ENCODE measurements around the gene SLC6A5. TPM values are rescaled to one million over a fixed set of nuclear protein-coding genes. Genes with fewer than 3 reads are reported as not detected.

SLC6A5 gene
- total and polyA plus RNA-seq, 2 of the 4 experiments (the other 2 are of a cell fraction): not detected

GRCh38 chr11:20612416-20612815 lies 13.0 kb downstream of the SLC6A5 start:
- H2AFZ ChIP-seq (replicated peaks; ENCODE audit: low read length, poor library complexity): no peak overlapping the region
- dilution Hi-C loops (cut with HindIII; ENCODE audit: low sequenced_read_pairs, unreplicated experiment): no loop called here
- H3K79me1 ChIP-seq (ENCODE audit: low read depth in 1 of 2, low read length in 2 of 2): no peaks in the 10 kb centered on the region
- peaks cover 2% of the 10 kb centered on the region; the same call in 1 of the 2 replicates for H3K27me3 ChIP-seq (ENCODE audit: control insufficient read depth, insufficient read depth, low read length)
- no TSS peak for BruUV-seq (replicated peaks)
- H4K5ac ChIP-seq (ENCODE audit: low read depth, low read length): no peak overlapping the region
- H3K4me1 ChIP-seq (ENCODE audit: control insufficient read depth, insufficient read depth, low read length): no peaks in the 10 kb centered on the region
- H3K23ac ChIP-seq (ENCODE audit: low read depth, low read length): no peak overlapping the region
- H3K4ac ChIP-seq (ENCODE audit: low read depth, low read length): no peak overlapping the region
- H2AK9ac ChIP-seq (replicated peaks; ENCODE audit: low read depth, low read length, poor library complexity): no peak overlapping the region
- H3K9me1 ChIP-seq (ENCODE audit: insufficient read depth, low read length): no peaks in the 10 kb centered on the region
- in situ Hi-C loops (cut with MboI; ENCODE audit: low sequenced_read_pairs): loop anchor here (25.0 kb wide), 1 partner anchor 675 kb away; no protein-coding TSS in a partner anchor
- no peak overlapping the region for H2BK5ac ChIP-seq (ENCODE audit: low read depth, low read length, poor library complexity, severe bottlenecking)
- TF ChIP-seq, protein P1, sequence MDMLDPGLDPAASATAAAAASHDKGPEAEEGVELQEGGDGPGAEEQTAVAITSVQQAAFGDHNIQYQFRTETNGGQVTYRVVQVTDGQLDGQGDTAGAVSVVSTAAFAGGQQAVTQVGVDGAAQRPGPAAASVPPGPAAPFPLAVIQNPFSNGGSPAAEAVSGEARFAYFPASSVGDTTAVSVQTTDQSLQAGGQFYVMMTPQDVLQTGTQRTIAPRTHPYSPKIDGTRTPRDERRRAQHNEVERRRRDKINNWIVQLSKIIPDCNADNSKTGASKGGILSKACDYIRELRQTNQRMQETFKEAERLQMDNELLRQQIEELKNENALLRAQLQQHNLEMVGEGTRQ (IDR thresholded peaks at IDR 0.05; ENCODE audit: low read depth, low read length): no peak
- TF ChIP-seq RFX5 (IDR thresholded peaks at IDR 0.05; ENCODE audit: low read depth, low read length) (no peak), POLR2A (IDR thresholded peaks at IDR 0.05; ENCODE audit: low read depth, low read length) (no peak), MXI1 (IDR thresholded peaks at IDR 0.05; ENCODE audit: borderline replicate concordance, low read depth, low read length) (no peak), CEBPB (IDR thresholded peaks at IDR 0.05; ENCODE audit: low read depth, low read length) (no peak), RCOR1 (IDR thresholded peaks at IDR 0.05; ENCODE audit: insufficient replicate concordance, low read length) (no peak), NFE2L2 (IDR thresholded peaks at IDR 0.05; ENCODE audit: low read depth, low read length) (no peak), CHD1 (IDR thresholded peaks at IDR 0.05; ENCODE audit: low read depth, low read length) (no peak), ELK1 (IDR thresholded peaks at IDR 0.05; ENCODE audit: borderline replicate concordance, low read depth, low read length) (no peak), FOS (IDR thresholded peaks at IDR 0.05; ENCODE audit: low read depth, low read length) (no peak), SMC3 (IDR thresholded peaks at IDR 0.05; ENCODE audit: low read depth, low read length) (no peak), RAD21 (IDR thresholded peaks at IDR 0.05; ENCODE audit: low read length) (no peak), BHLHE40 (IDR thresholded peaks at IDR 0.05; ENCODE audit: low read depth, low read length) (no peak), MAFK (IDR thresholded peaks at IDR 0.05; ENCODE audit: low read depth, low read length) (no peak)
- TF ChIP-seq, protein P2, sequence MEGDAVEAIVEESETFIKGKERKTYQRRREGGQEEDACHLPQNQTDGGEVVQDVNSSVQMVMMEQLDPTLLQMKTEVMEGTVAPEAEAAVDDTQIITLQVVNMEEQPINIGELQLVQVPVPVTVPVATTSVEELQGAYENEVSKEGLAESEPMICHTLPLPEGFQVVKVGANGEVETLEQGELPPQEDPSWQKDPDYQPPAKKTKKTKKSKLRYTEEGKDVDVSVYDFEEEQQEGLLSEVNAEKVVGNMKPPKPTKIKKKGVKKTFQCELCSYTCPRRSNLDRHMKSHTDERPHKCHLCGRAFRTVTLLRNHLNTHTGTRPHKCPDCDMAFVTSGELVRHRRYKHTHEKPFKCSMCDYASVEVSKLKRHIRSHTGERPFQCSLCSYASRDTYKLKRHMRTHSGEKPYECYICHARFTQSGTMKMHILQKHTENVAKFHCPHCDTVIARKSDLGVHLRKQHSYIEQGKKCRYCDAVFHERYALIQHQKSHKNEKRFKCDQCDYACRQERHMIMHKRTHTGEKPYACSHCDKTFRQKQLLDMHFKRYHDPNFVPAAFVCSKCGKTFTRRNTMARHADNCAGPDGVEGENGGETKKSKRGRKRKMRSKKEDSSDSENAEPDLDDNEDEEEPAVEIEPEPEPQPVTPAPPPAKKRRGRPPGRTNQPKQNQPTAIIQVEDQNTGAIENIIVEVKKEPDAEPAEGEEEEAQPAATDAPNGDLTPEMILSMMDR (conservative IDR thresholded peaks at IDR 0.05; ENCODE audit: low read depth, low read length): no peak
- H3K14ac ChIP-seq (replicated peaks; ENCODE audit: low read depth, low read length): no peak overlapping the region
- H3K9me3 ChIP-seq (ENCODE audit: control insufficient read depth, insufficient read depth, low read length): no peaks in the 10 kb centered on the region
- CTCF ChIA-PET: no interaction called here
- H2BK15ac ChIP-seq (ENCODE audit: low read depth, low read length): no peak overlapping the region
- no peak overlapping the region for H2BK120ac ChIP-seq (ENCODE audit: low read depth, low read length)
- H3K9ac ChIP-seq (ENCODE audit: low read depth, low read length): no peak overlapping the region
- no peaks in the 10 kb centered on the region for H4K20me1 ChIP-seq (ENCODE audit: insufficient read depth, low read length)
- no CpG with 5 or more reads among the region's 3 CpGs for WGBS, 2 experiments (ENCODE audit: extremely low coverage in 2 of 2, insufficient read length in 1 of 2)
- no peak overlapping the region for H4K91ac ChIP-seq (ENCODE audit: insufficient read depth, low read depth, low read length)
- H3K4me3 ChIP-seq (ENCODE audit: insufficient read depth, low read depth, low read length): no peak overlapping the region
- no peak overlapping the region for H3K27ac ChIP-seq (ENCODE audit: insufficient read depth, low read length)
- no peaks in the 10 kb centered on the region for H3K36me3 ChIP-seq (ENCODE audit: control insufficient read depth, insufficient read depth, low read length)
- H3K18ac ChIP-seq (ENCODE audit: low read depth, low read length): no peak overlapping the region
- intact Hi-C loops (cut with micrococcal nuclease): loop anchor here (10.0 kb wide), 1 partner anchor 668 kb away; no protein-coding TSS in a partner anchor
- no peak overlapping the region for H4K8ac ChIP-seq (ENCODE audit: low read depth in 2 of 2, low read length in 2 of 2)
- no peak overlapping the region for H3K4me2 ChIP-seq (ENCODE audit: low read depth, low read length)
- POLR2A ChIA-PET (ENCODE audit: unreplicated experiment): no interaction called here
- ATAC-seq (ENCODE audit: low read depth) (no peak), DNase-seq (no peak)
- no peak overlapping the region for H2BK20ac ChIP-seq (ENCODE audit: low read depth, low read length)
- no peak overlapping the region for H2AK5ac ChIP-seq (ENCODE audit: low read depth, low read length)
- H3K56ac ChIP-seq (ENCODE audit: extremely low read depth, insufficient read depth, low read length): no peak overlapping the region

Data from IMR-90 (cell line).